ENCODE data around the gene MKS1.
A peak's percentile ranks its signal among the peaks of the same experiment; 100 is the strongest.

Gene MKS1

DNA sequence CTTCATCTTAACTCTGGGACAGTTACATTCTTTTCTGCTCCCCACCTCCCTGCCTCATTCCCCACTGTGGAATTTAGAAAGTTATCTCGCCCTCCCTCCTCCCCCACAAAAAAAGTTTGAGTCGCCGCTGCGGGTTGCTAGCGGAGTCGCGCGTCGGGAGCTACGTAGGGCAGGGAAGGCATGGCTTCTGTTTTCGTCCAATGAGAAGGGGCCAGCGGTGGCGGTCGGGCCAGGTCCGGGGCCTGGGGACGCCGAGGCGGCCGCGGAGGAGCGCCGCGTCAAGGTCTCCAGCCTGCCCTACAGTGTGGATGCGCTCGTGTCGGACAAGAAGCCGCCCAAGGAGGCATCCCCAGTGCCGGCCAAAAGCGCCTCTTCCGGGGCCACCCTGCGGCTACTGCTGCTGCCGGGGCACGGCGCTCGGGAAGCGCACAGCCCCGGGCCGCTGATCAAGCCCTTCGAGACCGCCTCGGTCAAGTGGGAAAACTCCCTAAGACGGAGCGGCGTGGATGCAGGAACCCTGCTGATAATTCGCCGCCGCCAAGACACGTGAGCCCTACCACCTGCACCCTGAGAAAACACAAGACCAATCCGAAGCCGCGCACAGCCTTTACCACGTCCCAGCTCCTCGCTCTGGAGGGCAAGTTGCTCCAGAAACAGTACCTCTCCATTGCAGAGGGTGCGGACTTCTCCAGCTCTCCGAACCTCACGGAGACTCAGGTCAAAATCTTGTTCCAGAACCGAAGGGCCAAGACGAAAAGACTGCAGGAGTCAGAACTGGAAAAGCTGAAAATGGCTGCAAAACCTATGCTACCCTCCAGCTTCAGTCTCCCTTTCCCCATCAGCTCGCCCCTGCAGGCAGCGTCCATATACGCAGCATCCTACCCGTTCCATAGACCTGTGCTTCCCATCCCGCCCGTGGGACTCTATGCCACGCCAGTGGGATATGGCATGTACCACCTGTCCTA, 61.9 kb downstream of the MKS1 start:
- no peak for DNase-seq (ENCODE audit: low spot score)
- peak overlapping the region; percentile 65 for H3K4me3 ChIP-seq
- H3K27ac ChIP-seq = no peak overlapping the region
- no peak for TF ChIP-seq CTCF (IDR thresholded peaks at IDR 0.05)
